T-cell (primary cell): ENCODE measurements around the gene NEIL3. TPM values are rescaled to one million over a fixed set of nuclear protein-coding genes. Genes with fewer than 3 reads are reported as not detected.

Source experiments
- ATAC-seq, 4 experiments: fragments of 200-7000 bp in 3 of 4; fragments of 150-1000 bp in 1 of 4; cut with Tn5 transposase; replicated peaks in 1 of 4; 1 replicate in 3 of 4; 2 replicates in 1 of 4; pipeline ENCODE4 v1.10.0; 2021; ENCODE audit warnings: moderate library complexity in 3 of 4, mild to moderate bottlenecking in 2 of 4, moderate number of reproducible peaks in 1 of 4
- CTCF ChIA-PET, 2 donors: fragments of 300-600 bp; sonication (Branson Sonifier 250); formaldehyde crosslinking; loops; one replicate each; lab custom pipeline; 2022; ENCODE audit warnings: antibody characterized with exemption in 2 of 2; lab: Charles Lee
- POLR2A ChIA-PET, 2 donors: fragments of 300-600 bp; sonication (Branson Sonifier 250); formaldehyde crosslinking; loops; one replicate each; lab custom pipeline; 2022; ENCODE audit warnings: antibody characterized with exemption in 2 of 2; lab: Charles Lee
- DNase-seq, 35 experiments: peaks; one replicate each; pipeline versions ENCODE4 v3.0.0 to v3.0.0-alpha.2; 2013 to 2023
- H3K27ac ChIP-seq: one replicate; pipeline ENCODE4 v1.5.1; 2013; ENCODE audit warnings: low read length
- H3K27me3 ChIP-seq, 2 experiments: replicated peaks in 1 of 2; 1 replicate in 1 of 2; 2 replicates in 1 of 2; pipeline versions ENCODE4 v1.6.1 to v1.7.0; 2013; ENCODE audit warnings: low read length in 1 of 2, mixed read lengths in 1 of 2; ENCODE audit not compliant: control insufficient read depth in 2 of 2, insufficient read depth in 2 of 2; ENCODE audit errors: extremely low read depth in 1 of 2
- H3K36me3 ChIP-seq, 2 donors: 1 replicate in 1 of 2; 2 replicates in 1 of 2; pipeline versions ENCODE4 v1.6.1 to v1.7.0; 2013; ENCODE audit warnings: low read length in 1 of 2; ENCODE audit not compliant: control insufficient read depth in 2 of 2, insufficient read depth in 1 of 2; ENCODE audit errors: extremely low read depth in 1 of 2
- H3K4me1 ChIP-seq, 2 experiments: 1 replicate in 1 of 2; 2 replicates in 1 of 2; pipeline versions ENCODE4 v1.6.1 to v1.7.0; 2013; ENCODE audit warnings: low read length in 2 of 2, mixed read lengths in 1 of 2; ENCODE audit not compliant: insufficient read depth in 2 of 2, control insufficient read depth in 1 of 2; ENCODE audit errors: extremely low read depth in 1 of 2
- H3K4me3 ChIP-seq, 2 donors: 1 replicate in 1 of 2; 2 replicates in 1 of 2; pipeline versions ENCODE4 v1.5.1 to v1.7.0; 2013; ENCODE audit warnings: mild to moderate bottlenecking in 2 of 2, low read length in 1 of 2, moderate library complexity in 1 of 2; ENCODE audit not compliant: control insufficient read depth in 1 of 2; ENCODE audit errors: extremely low read depth in 1 of 2
- H3K9me3 ChIP-seq: 2 replicates; pipeline ENCODE4 v1.7.0; 2013
- H3K27ac Mint-ChIP-seq, 2 donors: one replicate each; pipeline ENCODE4 v1.8.0; 2020 to 2021; ENCODE audit warnings: mild to moderate bottlenecking in 2 of 2, mixed read lengths in 2 of 2
- H3K27me3 Mint-ChIP-seq, 2 donors: one replicate each; pipeline ENCODE4 v1.8.0; 2021 to 2022; ENCODE audit warnings: mixed read lengths in 2 of 2
- H3K36me3 Mint-ChIP-seq: one replicate; pipeline ENCODE4 v1.8.0; 2021; ENCODE audit warnings: mixed read lengths
- H3K4me1 Mint-ChIP-seq, 3 donors: one replicate each; pipeline ENCODE4 v1.8.0; 2020 to 2022; ENCODE audit warnings: mixed read lengths in 3 of 3, mild to moderate bottlenecking in 1 of 3
- H3K4me3 Mint-ChIP-seq, 3 donors: one replicate each; pipeline ENCODE4 v1.8.0; 2020 to 2022; ENCODE audit warnings: mild to moderate bottlenecking in 3 of 3, mixed read lengths in 3 of 3, moderate library complexity in 3 of 3
- H3K9me3 Mint-ChIP-seq, 3 donors: one replicate each; pipeline ENCODE4 v1.8.0; 2020 to 2022; ENCODE audit warnings: mixed read lengths in 3 of 3
- WGBS: methylation state at CpG from one replicate; pipeline ENCODE4 v1.1.5; 2013; ENCODE audit warnings: missing lambda C conversion rate; ENCODE audit not compliant: insufficient coverage; 5-methylcytosine and 5-hydroxymethylcytosine counted together
- total RNA-seq, 35 experiments: library from RNA in 6 of 35; stranded (reverse) in 6 of 35; fragments of 120-200 nt in 1 of 35; gene quantifications; one replicate each; pipeline versions ENCODE4 v1.2.1 to v1.2.4 and lab custom pipeline; 2013 to 2026

Gene NEIL3
- total RNA-seq, 5 donors from 2014 or later (not counting 1 experiment from before 2014, with no cell fraction given), result 0.25 to 0.90 (median 0.44) TPM

- Mint-ChIP-seq H3K36me3 (no peaks in the 10 kb centered on the region), H3K9me3 (peaks cover 0 to 3% (median 0%) of the 10 kb centered on the region in 3 donors), H3K27ac (no peak overlapping the region), H3K4me1 (peaks cover 0 to 22% (median 0%) of the 10 kb centered on the region in 3 donors), H3K27me3 (peaks cover 0 to 3% of the 10 kb centered on the region in 2 donors), H3K4me3 (no peak overlapping the region)
- H3K4me1 ChIP-seq, result no peaks in the 10 kb centered on the region
- H3K36me3 ChIP-seq, result no peaks in the 10 kb centered on the region
- ChIA-PET CTCF (no interaction called here), POLR2A (no interaction called here)
- no peaks in the 10 kb centered on the region for H3K27me3 ChIP-seq
- H3K4me3 ChIP-seq, result no peak overlapping the region
- ATAC-seq, result no peak
- DNase-seq, result no peak
- no peak overlapping the region for H3K27ac ChIP-seq
- no CpG with 5 or more reads among the region's 4 CpGs for WGBS
- no peaks in the 10 kb centered on the region for H3K9me3 ChIP-seq
Observed at GRCh38 chr4:177371461-177371860, 61.8 kb downstream of the NEIL3 start.

- no peak overlapping the region for H3K4me3 Mint-ChIP-seq
- no peak overlapping the region for H3K27ac Mint-ChIP-seq
- H3K4me1 Mint-ChIP-seq, result peaks cover 0 to 12% (median 0%) of the 10 kb centered on the region in 3 donors
- no peak overlapping the region for H3K27ac ChIP-seq
- no peaks in the 10 kb centered on the region for H3K9me3 ChIP-seq
- H3K9me3 Mint-ChIP-seq, result no peaks in the 10 kb centered on the region
- no peaks in the 10 kb centered on the region for H3K27me3 ChIP-seq
- no peak overlapping the region for H3K4me3 ChIP-seq
- no peak for ATAC-seq
- WGBS, result 100% methylated on average over 1 of the region's 5 CpGs
- no peaks in the 10 kb centered on the region for H3K4me1 ChIP-seq
- no peaks in the 10 kb centered on the region for H3K36me3 ChIP-seq
- DNase-seq, result no peak
- ChIA-PET POLR2A (interaction anchor here (0.6 to 0.7 kb wide), 2 partner anchors 21 to 81 kb away, joined by 4 to 5 read pairs; no protein-coding TSS in a partner anchor), CTCF (no interaction called here)
- no peaks in the 10 kb centered on the region for H3K36me3 Mint-ChIP-seq
- H3K27me3 Mint-ChIP-seq, result no peaks in the 10 kb centered on the region
Observed at GRCh38 chr4:177374966-177375365, 65.3 kb downstream of the NEIL3 start.

- H3K36me3 ChIP-seq, result no peaks in the 10 kb centered on the region
- WGBS, result 68% methylated on average over 2 of the region's 3 CpGs
- H3K4me3 ChIP-seq, result no peak overlapping the region
- no peaks in the 10 kb centered on the region for H3K4me1 ChIP-seq
- no peaks in the 10 kb centered on the region for H3K36me3 Mint-ChIP-seq
- ChIA-PET CTCF (no interaction called here), POLR2A (interaction anchor here in 1 of 2 donors (0.6 kb wide), 1 partner anchor 81 kb away, joined by 4 read pairs; no protein-coding TSS in a partner anchor)
- H3K4me3 Mint-ChIP-seq, result no peak overlapping the region
- H3K27ac Mint-ChIP-seq, result no peak overlapping the region
- H3K9me3 ChIP-seq, result no peaks in the 10 kb centered on the region
- ATAC-seq (no peak), DNase-seq (no peak)
- H3K27ac ChIP-seq, result no peak overlapping the region
- no peaks in the 10 kb centered on the region for H3K9me3 Mint-ChIP-seq
- H3K27me3 ChIP-seq, result no peaks in the 10 kb centered on the region
- no peaks in the 10 kb centered on the region for H3K27me3 Mint-ChIP-seq
- peaks cover 0 to 12% (median 0%) of the 10 kb centered on the region in 3 donors for H3K4me1 Mint-ChIP-seq
Observed at GRCh38 chr4:177375372-177375771, 65.7 kb downstream of the NEIL3 start.

- no peak overlapping the region for H3K4me3 Mint-ChIP-seq
- Histone ChIP-seq H3K4me1 (no peaks in the 10 kb centered on the region), H3K27ac (no peak overlapping the region), H3K27me3 (no peaks in the 10 kb centered on the region), H3K4me3 (no peak overlapping the region), H3K36me3 (no peaks in the 10 kb centered on the region), H3K9me3 (no peaks in the 10 kb centered on the region)
- H3K9me3 Mint-ChIP-seq, result no peaks in the 10 kb centered on the region
- ATAC-seq (no peak), DNase-seq (peak in 1 of 35 experiments; percentile 6)
- ChIA-PET POLR2A (no interaction called here), CTCF (interaction anchor here in 1 of 2 donors (0.6 kb wide), 1 partner anchor 193 kb away, joined by 3 read pairs; no protein-coding TSS in a partner anchor)
- no peaks in the 10 kb centered on the region for H3K27me3 Mint-ChIP-seq
- peaks cover 0 to 12% (median 0%) of the 10 kb centered on the region in 3 donors for H3K4me1 Mint-ChIP-seq
- no CpG with 5 or more reads among the region's 2 CpGs for WGBS
- no peaks in the 10 kb centered on the region for H3K36me3 Mint-ChIP-seq
- no peak overlapping the region for H3K27ac Mint-ChIP-seq
Observed at GRCh38 chr4:177376024-177376423, 66.3 kb downstream of the NEIL3 start.

- 88% methylated on average over 16 of the region's 19 CpGs for WGBS
- ChIA-PET CTCF (interaction anchor here in 1 of 2 donors (0.5 to 0.7 kb wide), 3 partner anchors 71 to 130 kb away, joined by 3 read pairs; no protein-coding TSS in a partner anchor), POLR2A (no interaction called here)
- Mint-ChIP-seq H3K9me3 (no peaks in the 10 kb centered on the region), H3K36me3 (no peaks in the 10 kb centered on the region), H3K27ac (no peak overlapping the region), H3K4me1 (peaks cover 1 to 7% (median 3%) of the 10 kb centered on the region in 3 donors), H3K27me3 (no peaks in the 10 kb centered on the region), H3K4me3 (no peak overlapping the region)
- Histone ChIP-seq H3K36me3 (no peaks in the 10 kb centered on the region), H3K4me1 (no peaks in the 10 kb centered on the region), H3K27ac (no peak overlapping the region), H3K4me3 (no peak overlapping the region), H3K9me3 (no peaks in the 10 kb centered on the region), H3K27me3 (peaks cover 0 to 5% of the 10 kb centered on the region in 2 experiments)
- DNase-seq, result no peak
- ATAC-seq, result no peak
Observed at GRCh38 chr4:177380730-177381287, 71.1 kb downstream of the NEIL3 start.

GRCh38 chr4:177381762-177382310, 72.2 kb downstream of the NEIL3 start:
- CTCF ChIA-PET, result interaction anchor here in 1 of 2 donors (0.5 to 0.7 kb wide), 2 partner anchors 70 to 131 kb away, joined by 3 read pairs; no protein-coding TSS in a partner anchor
- no peak overlapping the region for H3K4me3 Mint-ChIP-seq
- 87% methylated on average over 8 of the region's 13 CpGs for WGBS

More at GRCh38 chr4:177381762-177382310, 72.2 kb downstream of the NEIL3 start:
- ATAC-seq (no peak), DNase-seq (no peak)
- H3K9me3 Mint-ChIP-seq, result no peaks in the 10 kb centered on the region
- Histone ChIP-seq H3K9me3 (no peaks in the 10 kb centered on the region), H3K4me3 (no peak overlapping the region), H3K27ac (no peak overlapping the region), H3K36me3 (no peaks in the 10 kb centered on the region), H3K4me1 (peaks cover 0 to 4% of the 10 kb centered on the region in 2 experiments), H3K27me3 (peaks cover 0 to 5% of the 10 kb centered on the region in 2 experiments)
- no peaks in the 10 kb centered on the region for H3K36me3 Mint-ChIP-seq
- peaks cover 4 to 13% (median 8%) of the 10 kb centered on the region in 3 donors for H3K4me1 Mint-ChIP-seq
- POLR2A ChIA-PET, result interaction anchor here in 1 of 2 donors (0.6 kb wide), 1 partner anchor 58 kb away, joined by 7 read pairs; no protein-coding TSS in a partner anchor
- peaks cover 0 to 3% of the 10 kb centered on the region in 2 donors for H3K27me3 Mint-ChIP-seq
- no peak overlapping the region for H3K27ac Mint-ChIP-seq
